RCC 7860 (cell line): ENCODE results near the gene CACNA1I.

ENCODE experiments used
- DNase-seq: peaks from one replicate; pipeline ENCODE4 v3.0.0-alpha.2; 2015; ENCODE audit warnings: low spot score
- FAIRE-seq: peaks from 2 replicates; lab custom pipeline; 2012; peaks lifted over from hg19 to GRCh38; lab: Jason Lieb, UNC

CACNA1I gene

GRCh38 chr22:39567135-39567946 is 3.2 kb upstream of the CACNA1I start:
- DNase-seq (no peak), FAIRE-seq (no peak)

- FAIRE-seq = no peak
- DNase-seq = no peak
These were observed 2.1 kb upstream of the CACNA1I start for GRCh38 chr22:39568278-39568981.

- DNase-seq (no peak), FAIRE-seq (no peak)
These were observed 1.5 kb upstream of the CACNA1I start for GRCh38 chr22:39569066-39569465.

- no peak for DNase-seq
- FAIRE-seq = no peak
These were observed 327 bp upstream of the CACNA1I start for GRCh38 chr22:39570226-39570625.

GRCh38 chr22:39571538-39571937 is 985 bp downstream of the CACNA1I start:
- FAIRE-seq = no peak
- no peak for DNase-seq

GRCh38 chr22:39574779-39575551 is 4.4 kb downstream of the CACNA1I start:
- peak; percentile 89 for FAIRE-seq
- peak; percentile 92 for DNase-seq

- DNase-seq (no peak), FAIRE-seq (no peak)
These were observed 4.9 kb downstream of the CACNA1I start for GRCh38 chr22:39575552-39575825.

GRCh38 chr22:39576027-39576426 is 5.5 kb downstream of the CACNA1I start:
- DNase-seq (no peak), FAIRE-seq (no peak)

GRCh38 chr22:39577366-39577765 is 6.8 kb downstream of the CACNA1I start:
- no peak for DNase-seq
- FAIRE-seq = no peak

- no peak for DNase-seq
- no peak for FAIRE-seq
These were observed 7.3 kb downstream of the CACNA1I start for GRCh38 chr22:39577900-39578299.

- DNase-seq (no peak), FAIRE-seq (no peak)
These were observed 9.5 kb downstream of the CACNA1I start for GRCh38 chr22:39580006-39580441.

GRCh38 chr22:39580795-39581194 is 10.2 kb downstream of the CACNA1I start:
- no peak for DNase-seq
- FAIRE-seq = no peak

GRCh38 chr22:39581303-39581702 is 10.8 kb downstream of the CACNA1I start:
- DNase-seq (no peak), FAIRE-seq (no peak)

- FAIRE-seq (no peak), DNase-seq (no peak)
These were observed 12.6 kb downstream of the CACNA1I start for GRCh38 chr22:39583066-39583667.

- no peak for DNase-seq
- FAIRE-seq = no peak
These were observed 19.3 kb downstream of the CACNA1I start for GRCh38 chr22:39589875-39590274.

GRCh38 chr22:39592081-39593065 is 21.8 kb downstream of the CACNA1I start:
- peak; percentile 91 for FAIRE-seq
- DNase-seq = peak; percentile 86

GRCh38 chr22:39593066-39593930 is 22.7 kb downstream of the CACNA1I start:
- FAIRE-seq (no peak), DNase-seq (no peak)

- FAIRE-seq (no peak), DNase-seq (no peak)
These were observed 23.4 kb downstream of the CACNA1I start for GRCh38 chr22:39593931-39594285.

- DNase-seq = no peak
- no peak for FAIRE-seq
These were observed 23.9 kb downstream of the CACNA1I start for GRCh38 chr22:39594411-39594810.
